Ectodermal cell (in vitro differentiated cells): ENCODE measurements around the gene UBE2QL1.
"Not testable (repeated sequence)": the region's sequence is repeated elsewhere in the genome, so short reads cannot be mapped to it uniquely, and the experiment has no call there.

Experiments used
- H3K27ac ChIP-seq: 2 replicates; pipeline ENCODE4 v1.7.0; 2013; ENCODE audit warnings: mild to moderate bottlenecking, low read depth, low read length; ENCODE audit not compliant: insufficient read depth, poor library complexity, severe bottlenecking
- H3K27me3 ChIP-seq: 2 replicates; pipeline ENCODE4 v1.7.0; 2013; ENCODE audit warnings: mild to moderate bottlenecking, low read length; ENCODE audit not compliant: insufficient read depth, control insufficient read depth, poor library complexity, severe bottlenecking
- H3K36me3 ChIP-seq: one replicate; pipeline ENCODE4 v1.7.0; 2013; ENCODE audit warnings: low read length; ENCODE audit not compliant: control insufficient read depth, insufficient read depth
- H3K4me1 ChIP-seq: one replicate; pipeline ENCODE4 v1.7.0; 2013; ENCODE audit warnings: low read length; ENCODE audit not compliant: control insufficient read depth, insufficient read depth
- H3K4me3 ChIP-seq: 2 replicates; pipeline ENCODE4 v1.7.0; 2013; ENCODE audit warnings: low read depth, low read length, control low read depth; ENCODE audit not compliant: insufficient read depth
- H3K9me3 ChIP-seq: 2 replicates; pipeline ENCODE4 v1.7.0; 2013; ENCODE audit warnings: mild to moderate bottlenecking, low read length, moderate library complexity; ENCODE audit not compliant: control insufficient read depth
- WGBS, 2 experiments: methylation state at CpG; one replicate each; pipeline ENCODE4 v1.1.7; 2013; ENCODE audit warnings: missing lambda C conversion rate in 2 of 2; 5-methylcytosine and 5-hydroxymethylcytosine counted together

UBE2QL1 gene

DNA sequence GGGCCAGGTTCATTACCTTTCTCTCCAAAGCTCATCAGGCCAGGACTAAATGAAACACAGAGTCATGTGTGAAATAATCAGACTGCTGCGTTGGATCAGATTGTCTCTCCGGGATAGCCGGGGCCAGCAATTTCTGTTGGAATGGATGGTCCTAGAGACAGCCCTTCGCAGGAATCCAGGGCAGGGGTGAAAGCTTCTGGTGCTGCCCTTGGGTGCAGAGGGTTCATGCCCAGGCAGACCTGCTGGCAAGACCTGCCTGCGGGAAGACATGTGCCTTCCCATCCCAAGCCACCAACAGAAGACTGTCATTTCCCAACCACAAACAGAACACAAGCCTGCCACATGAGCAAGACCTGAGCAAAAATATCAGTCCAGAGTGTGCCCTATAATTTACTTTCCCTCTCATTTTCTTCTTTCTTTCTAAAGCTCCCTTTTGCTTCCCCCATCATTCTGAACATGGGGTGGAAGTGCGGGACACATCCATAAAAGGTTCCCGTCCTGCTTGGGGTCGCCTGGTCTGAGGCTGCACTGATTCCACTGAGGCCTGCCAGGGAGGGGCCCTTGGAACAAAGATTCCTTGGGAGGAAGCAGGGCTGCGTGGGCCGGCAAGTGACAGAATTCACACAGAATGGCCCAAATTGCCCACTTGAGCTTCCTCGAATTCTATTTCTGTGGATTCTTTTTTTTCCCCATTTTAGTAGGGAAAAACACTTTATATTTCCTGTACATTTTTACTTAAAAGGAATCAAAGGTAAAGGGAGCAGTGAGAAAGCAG lies 57.3 kb downstream of the UBE2QL1 start:
- 94 to 96% methylated on average over 11 of the region's 11 CpGs for WGBS, 2 experiments
- H3K4me1 ChIP-seq: no peaks in the 10 kb centered on the region
- no peaks in the 10 kb centered on the region for H3K27me3 ChIP-seq
- H3K27ac ChIP-seq: no peak overlapping the region
- H3K9me3 ChIP-seq: no peaks in the 10 kb centered on the region
- H3K4me3 ChIP-seq: no peak overlapping the region
- no peaks in the 10 kb centered on the region for H3K36me3 ChIP-seq

DNA sequence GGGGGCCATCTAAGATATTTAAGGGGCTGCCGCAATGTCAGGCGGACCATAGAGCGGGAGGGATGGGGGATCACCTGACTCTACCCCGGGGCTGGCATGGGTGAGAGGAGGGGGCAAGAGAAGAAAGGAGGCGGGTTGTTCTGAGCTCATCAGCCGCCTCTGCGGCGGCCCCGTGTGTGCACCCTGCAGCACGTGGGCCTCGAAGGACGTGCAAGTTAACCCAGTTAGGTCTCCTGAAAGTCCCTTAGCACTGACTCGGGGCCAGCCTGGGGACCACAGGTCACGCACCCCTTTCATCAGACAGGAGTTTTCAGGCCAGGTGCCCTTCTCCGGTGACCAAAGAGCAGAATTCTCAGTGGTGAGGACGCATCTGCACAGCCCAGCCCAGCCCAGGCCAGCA lies 58.0 kb downstream of the UBE2QL1 start:
- Histone ChIP-seq H3K27me3 (no peaks in the 10 kb centered on the region), H3K36me3 (no peaks in the 10 kb centered on the region), H3K27ac (no peak overlapping the region), H3K4me3 (no peak overlapping the region), H3K4me1 (no peaks in the 10 kb centered on the region), H3K9me3 (no peaks in the 10 kb centered on the region)
- 94% methylated on average over 16 of the region's 16 CpGs for WGBS, 2 experiments

DNA sequence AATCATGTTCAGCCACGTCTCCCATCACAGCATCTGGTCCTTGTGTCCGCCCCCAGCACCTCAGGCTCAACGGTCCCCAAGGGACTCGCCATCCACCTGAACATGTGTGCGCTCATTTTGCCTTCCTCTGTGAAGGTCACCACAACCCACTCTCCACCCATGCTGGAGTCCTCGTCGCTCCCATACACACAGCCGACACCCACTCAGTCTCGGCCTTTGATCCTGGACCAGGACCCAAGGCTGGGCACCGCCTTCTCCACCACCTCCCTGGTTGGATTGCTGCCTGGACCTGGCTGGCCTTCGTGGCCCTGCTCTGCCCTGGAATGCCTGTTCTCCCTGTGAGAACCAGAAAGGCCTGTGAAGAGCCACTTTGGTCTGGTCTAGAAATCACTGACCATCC lies 60.3 kb downstream of the UBE2QL1 start:
- 94 to 95% methylated on average over 11 of the region's 11 CpGs for WGBS, 2 experiments
- no peaks in the 10 kb centered on the region for H3K9me3 ChIP-seq
- no peak overlapping the region for H3K4me3 ChIP-seq
- H3K27ac ChIP-seq: no peak overlapping the region
- H3K36me3 ChIP-seq: no peaks in the 10 kb centered on the region
- H3K4me1 ChIP-seq: no peaks in the 10 kb centered on the region
- H3K27me3 ChIP-seq: no peaks in the 10 kb centered on the region

DNA sequence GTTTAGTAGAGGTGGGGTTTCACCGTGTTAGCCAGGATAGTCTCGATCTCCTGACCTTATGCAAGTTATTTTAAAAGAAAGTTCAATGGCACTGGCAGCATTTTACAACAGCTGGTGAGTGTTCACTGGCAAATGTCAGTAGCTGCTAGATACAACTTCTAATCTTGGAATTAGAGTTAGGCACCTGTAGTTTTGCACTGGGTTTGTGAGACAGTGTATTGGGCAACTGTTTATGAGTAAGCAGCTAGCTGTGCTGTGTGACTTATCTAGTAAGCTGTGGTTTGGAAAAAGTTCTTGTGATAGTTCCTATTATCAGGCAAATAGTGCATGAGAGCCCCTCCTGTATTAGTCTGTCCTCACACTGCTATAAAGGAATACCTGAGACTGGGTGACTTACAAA lies 61.5 kb downstream of the UBE2QL1 start:
- Histone ChIP-seq H3K9me3 (no peaks in the 10 kb centered on the region), H3K4me3 (no peak overlapping the region), H3K4me1 (no peaks in the 10 kb centered on the region), H3K27ac (no peak overlapping the region), H3K27me3 (no peaks in the 10 kb centered on the region), H3K36me3 (no peaks in the 10 kb centered on the region)
- 95 to 96% methylated on average over 2 of the region's 2 CpGs for WGBS, 2 experiments

DNA sequence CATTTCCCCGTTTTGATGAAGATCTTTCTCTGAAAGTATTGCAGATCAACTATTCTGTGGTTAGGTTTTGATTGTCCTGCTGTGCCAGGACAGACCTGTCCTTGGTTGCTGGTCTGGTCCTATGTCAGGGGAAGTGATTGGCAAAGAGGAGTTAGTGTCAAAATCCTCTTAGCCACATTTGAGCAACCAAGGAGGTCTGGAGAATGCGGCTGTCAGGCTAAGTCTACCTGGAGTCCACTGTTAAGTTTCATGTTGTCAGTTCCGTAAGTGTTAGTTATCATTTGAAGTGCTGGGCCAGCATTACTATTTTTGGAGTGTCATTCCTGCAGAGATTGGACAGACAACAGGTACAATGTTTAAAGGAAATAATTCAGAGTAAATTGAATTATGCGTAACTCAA lies 62.3 kb downstream of the UBE2QL1 start:
- Histone ChIP-seq H3K36me3 (no peaks in the 10 kb centered on the region), H3K9me3 (no peaks in the 10 kb centered on the region), H3K27me3 (no peaks in the 10 kb centered on the region), H3K4me1 (no peaks in the 10 kb centered on the region), H3K27ac (no peak overlapping the region), H3K4me3 (no peak overlapping the region)
- WGBS, 2 experiments: 94 to 95% methylated on average over 3 to 4 of the region's 4 CpGs

DNA sequence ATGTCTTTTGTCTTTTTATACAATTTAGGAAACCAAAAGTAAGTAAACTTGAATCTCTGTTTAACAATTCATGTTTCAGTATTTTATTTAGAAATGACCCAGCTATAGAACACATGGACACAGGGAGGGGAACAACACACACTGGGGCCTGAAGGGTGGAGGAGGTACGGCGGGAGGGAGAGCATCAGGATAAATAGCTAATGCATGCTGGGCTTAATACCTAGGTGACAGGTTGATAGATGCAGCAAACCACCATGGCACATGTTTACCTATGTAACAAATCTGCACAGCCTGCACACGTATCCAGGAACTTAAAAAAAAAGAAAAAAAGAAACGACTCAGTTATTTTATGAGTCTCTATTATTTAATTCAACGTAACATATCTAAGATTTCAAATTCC lies 67.2 kb downstream of the UBE2QL1 start:
- H3K27ac ChIP-seq, H3K4me1 ChIP-seq, H3K27me3 ChIP-seq, H3K9me3 ChIP-seq, H3K36me3 ChIP-seq, H3K4me3 ChIP-seq: not testable (repeated sequence)
- 81 to 92% methylated on average over 3 of the region's 5 CpGs for WGBS, 2 experiments

DNA sequence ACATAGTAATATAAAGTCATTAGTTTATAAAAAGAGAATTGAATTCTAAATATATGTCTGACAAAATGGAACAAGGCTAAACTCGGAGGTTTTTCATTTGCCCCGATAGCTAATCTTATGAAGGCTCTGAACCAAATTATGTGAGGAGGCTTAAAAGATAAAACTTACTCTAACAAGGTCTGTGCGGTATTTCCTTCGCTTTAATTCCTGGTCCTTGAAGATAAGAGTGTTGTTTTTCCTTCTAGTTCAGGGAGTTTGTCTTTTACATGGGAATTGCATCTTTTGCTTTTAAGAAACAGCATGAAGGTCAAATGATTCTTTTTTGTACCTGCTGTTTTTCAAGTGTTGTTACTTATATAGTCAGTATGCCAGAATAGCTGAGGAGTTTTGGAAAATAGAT lies 68.2 kb downstream of the UBE2QL1 start:
- H3K36me3 ChIP-seq: no peaks in the 10 kb centered on the region
- H3K4me3 ChIP-seq: no peak overlapping the region
- H3K9me3 ChIP-seq: no peaks in the 10 kb centered on the region
- no peak overlapping the region for H3K27ac ChIP-seq
- no peaks in the 10 kb centered on the region for H3K4me1 ChIP-seq
- H3K27me3 ChIP-seq: no peaks in the 10 kb centered on the region
- 94 to 100% methylated on average over 4 of the region's 4 CpGs for WGBS, 2 experiments

DNA sequence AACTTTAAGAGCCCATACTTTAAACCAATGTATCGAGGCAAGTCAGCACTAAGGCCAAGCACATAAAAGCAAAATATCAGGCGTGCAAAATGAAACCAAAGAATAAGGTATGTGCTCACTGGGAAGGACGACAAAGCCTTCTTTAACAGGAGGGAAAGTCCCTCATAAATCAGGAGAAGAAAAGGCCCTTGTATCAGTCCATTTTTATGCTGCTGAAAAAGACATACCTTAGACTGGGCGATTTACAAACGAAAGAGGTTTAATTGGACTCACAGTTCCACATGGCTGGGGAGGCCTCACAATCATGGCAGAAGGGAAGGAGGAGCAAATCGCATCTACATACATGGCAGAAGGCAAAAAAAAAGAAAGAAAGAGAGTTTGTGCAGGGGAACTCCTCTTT lies 68.9 kb downstream of the UBE2QL1 start:
- no peaks in the 10 kb centered on the region for H3K4me1 ChIP-seq
- no peaks in the 10 kb centered on the region for H3K9me3 ChIP-seq
- H3K27me3 ChIP-seq: no peaks in the 10 kb centered on the region
- H3K4me3 ChIP-seq: no peak overlapping the region
- WGBS, 2 experiments: 91 to 94% methylated on average over 6 of the region's 6 CpGs
- no peak overlapping the region for H3K27ac ChIP-seq
- H3K36me3 ChIP-seq: no peaks in the 10 kb centered on the region

DNA sequence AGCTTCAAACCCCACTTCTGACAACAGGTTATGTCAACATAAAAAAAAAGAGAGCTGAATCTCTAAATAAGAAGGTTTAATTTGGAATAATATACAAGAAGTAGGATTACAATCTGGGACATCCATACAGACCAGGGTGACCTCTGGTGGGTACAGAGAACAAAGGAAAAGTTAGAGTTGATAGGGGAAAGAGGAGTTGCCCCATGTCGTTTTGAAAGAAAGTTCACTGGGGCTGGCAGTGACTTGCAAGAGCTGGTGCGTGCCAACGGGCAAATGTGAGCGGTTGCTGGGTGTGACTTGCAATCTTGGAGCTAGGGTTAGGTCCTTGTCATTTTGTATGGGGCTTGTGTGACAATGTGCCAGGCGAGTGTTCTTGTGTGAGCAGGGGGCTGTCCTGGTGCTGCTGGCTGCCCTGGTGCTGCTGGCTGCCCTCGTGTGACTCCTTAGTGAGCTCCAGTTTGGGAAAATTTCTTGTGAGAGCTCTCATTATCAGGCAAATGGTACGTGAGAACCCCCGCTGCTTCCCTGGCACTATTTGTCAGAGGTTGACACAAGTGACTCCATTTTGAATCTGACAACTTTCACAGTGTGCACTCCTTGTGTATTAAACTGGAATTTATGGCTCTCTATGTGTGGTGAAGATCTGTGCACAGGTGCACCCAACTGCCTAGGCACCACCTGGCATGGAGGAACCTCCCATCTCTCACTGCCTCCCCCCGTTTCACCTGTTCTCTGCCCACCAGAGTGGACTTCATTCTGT lies 69.8 kb downstream of the UBE2QL1 start:
- H3K9me3 ChIP-seq: no peaks in the 10 kb centered on the region
- no peaks in the 10 kb centered on the region for H3K36me3 ChIP-seq
- H3K27ac ChIP-seq: no peak overlapping the region
- H3K27me3 ChIP-seq: no peaks in the 10 kb centered on the region
- no peak overlapping the region for H3K4me3 ChIP-seq
- WGBS, 2 experiments: 80 to 82% methylated on average over 9 of the region's 9 CpGs
- no peaks in the 10 kb centered on the region for H3K4me1 ChIP-seq

DNA sequence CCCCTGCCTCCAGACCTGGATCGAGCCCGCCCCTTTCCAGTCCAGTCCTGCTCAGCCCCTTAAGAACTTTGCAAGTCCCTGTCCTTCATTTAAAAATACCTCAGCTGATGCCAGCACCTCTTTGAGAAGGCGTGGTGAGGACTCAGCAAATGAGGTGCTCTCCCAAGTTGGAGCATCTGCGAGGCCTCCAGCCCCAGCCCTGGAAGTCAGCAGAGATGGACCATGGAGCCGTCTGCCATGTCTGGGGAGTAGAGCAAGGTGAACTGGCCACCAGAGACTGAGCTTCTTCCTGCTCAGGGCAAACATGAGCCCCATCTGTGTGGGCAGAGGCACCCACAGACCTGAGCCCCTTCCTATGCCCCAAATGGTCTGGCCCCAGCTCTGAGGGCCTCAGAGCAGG lies 71.5 kb downstream of the UBE2QL1 start:
- Histone ChIP-seq H3K4me1 (no peaks in the 10 kb centered on the region), H3K27me3 (no peaks in the 10 kb centered on the region), H3K27ac (no peak overlapping the region), H3K9me3 (no peaks in the 10 kb centered on the region), H3K36me3 (no peaks in the 10 kb centered on the region), H3K4me3 (no peak overlapping the region)
- 88 to 96% methylated on average over 5 of the region's 5 CpGs for WGBS, 2 experiments
